BJ (cell line): Measurements from ENCODE around the gene SLCO3A1. TPM values are rescaled to one million over a fixed set of nuclear protein-coding genes. Genes with fewer than 3 reads are reported as not detected.
A peak's percentile ranks its signal among the peaks of the same experiment; 100 is the strongest.

Source experiments
- CTCF ChIA-PET: fragments of 350-600 bp; formaldehyde crosslinking; extraction: SDS; loops from one replicate; lab custom pipeline; 2021; ENCODE audit warnings: antibody characterized with exemption, inconsistent platforms; lab: Yijun Ruan, JAX
- POLR2A ChIA-PET: fragments of 300-600 bp; sonication (Branson Sonifier 250); formaldehyde crosslinking; extraction: SDS; loops from one replicate; lab custom pipeline; 2021; ENCODE audit warnings: antibody characterized with exemption; lab: Charles Lee
- DNase-seq: peaks from one replicate; pipeline ENCODE4 v3.0.0-alpha.2; 2011; ENCODE audit warnings: low read depth
- H3K27me3 ChIP-seq: 2 replicates; pipeline ENCODE4 v1.6.0; 2011; ENCODE audit warnings: low read length; ENCODE audit not compliant: control insufficient read depth, insufficient read depth
- H3K36me3 ChIP-seq: 2 replicates; pipeline ENCODE4 v1.5.1; 2011; ENCODE audit warnings: low read length; ENCODE audit not compliant: control insufficient read depth, insufficient read depth
- H3K4me3 ChIP-seq: 2 replicates; pipeline ENCODE4 v1.5.1; 2011; ENCODE audit warnings: low read depth, mild to moderate bottlenecking, control low read depth, low read length
- CTCF ChIP-seq: IDR thresholded peaks from 2 replicates; pipeline ENCODE4 v1.5.1; 2011; ENCODE audit warnings: low read depth, mild to moderate bottlenecking, control low read depth, inconsistent platforms, low read length, moderate library complexity; ENCODE audit not compliant: insufficient read depth
- polyA plus RNA-seq: library from polyadenylated mRNA; depleted of rRNA; stranded (reverse); fragments of >200 nt; gene quantifications from 2 replicates; pipeline ENCODE4 v1.2.3, GENCODE V29; 2011

The SLCO3A1 gene
- polyA plus RNA-seq, 1 experiment = 7.8 TPM

DNA sequence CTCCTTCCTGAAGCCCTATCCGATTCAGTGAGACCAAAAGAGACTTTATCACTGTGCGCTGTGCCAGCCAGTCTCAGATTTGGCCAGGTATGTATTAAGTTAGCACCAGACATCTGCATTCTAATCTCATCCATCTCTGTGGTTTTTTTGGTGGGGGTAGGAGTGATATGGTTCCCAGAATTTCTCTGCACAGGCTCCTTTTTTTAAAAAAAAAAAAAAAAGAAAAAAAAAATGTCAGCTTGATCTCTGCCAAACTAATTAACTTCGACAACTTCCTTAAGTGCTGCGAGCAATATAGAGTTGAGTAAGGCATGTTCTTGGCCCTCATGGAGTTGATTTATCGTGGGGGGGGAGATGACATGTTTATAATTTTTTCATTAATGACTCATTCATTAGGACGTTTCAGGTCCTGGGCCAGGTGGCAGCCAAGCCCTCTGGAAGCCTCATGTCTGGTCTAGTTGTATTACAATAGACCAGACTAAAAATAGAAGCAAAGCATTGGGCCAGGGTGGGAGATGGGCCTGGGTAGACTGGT lies 12.9 kb downstream of the SLCO3A1 start:
- no peak for TF ChIP-seq CTCF
- ChIA-PET CTCF (interaction anchor here (1.4 to 2.8 kb wide), 3 partner anchors 9 to 216 kb away, joined by 4 to 12 read pairs (median 6); no protein-coding TSS in a partner anchor), POLR2A (no interaction called here)
- no peak overlapping the region for H3K4me3 ChIP-seq
- H3K27me3 ChIP-seq = no peaks in the 10 kb centered on the region
- no peaks in the 10 kb centered on the region for H3K36me3 ChIP-seq
- no peak for DNase-seq

- no peak for TF ChIP-seq CTCF
- no peaks in the 10 kb centered on the region for H3K36me3 ChIP-seq
- ChIA-PET CTCF (interaction anchor here (0.8 to 2.8 kb wide), 8 partner anchors 9 to 216 kb away, joined by 4 to 12 read pairs (median 4); partner anchors contain the start of gene SLCO3A1), POLR2A (no interaction called here)
- no peak overlapping the region for H3K4me3 ChIP-seq
- DNase-seq = no peak
- no peaks in the 10 kb centered on the region for H3K27me3 ChIP-seq
Measured at GRCh38 chr15:91866971-91867372, 13.5 kb downstream of the SLCO3A1 start.

DNA sequence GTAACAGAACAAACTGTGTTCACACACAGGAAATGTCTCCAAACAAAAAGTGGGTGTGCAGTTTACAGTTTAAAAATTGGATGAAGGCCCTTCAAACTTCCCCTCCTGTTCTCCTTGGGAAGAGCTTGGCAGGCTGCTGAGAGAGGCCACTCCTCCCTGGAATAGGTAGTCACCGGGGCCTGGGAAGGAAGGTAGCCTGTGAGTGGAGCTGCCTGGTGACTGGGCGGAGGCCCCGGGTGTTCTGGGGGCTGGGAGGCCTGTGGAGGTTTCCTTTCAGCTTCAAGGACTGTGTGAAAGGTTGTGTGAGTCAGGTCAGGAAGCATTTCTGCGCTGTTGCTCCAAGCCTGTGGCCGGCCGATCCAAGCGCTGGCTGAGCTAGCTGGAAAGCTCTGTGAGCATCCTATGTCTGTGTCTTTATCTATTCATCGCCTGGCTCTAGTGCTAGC lies 14.1 kb downstream of the SLCO3A1 start:
- no peak overlapping the region for H3K4me3 ChIP-seq
- ChIA-PET CTCF (interaction anchor here (0.8 to 2.8 kb wide), 8 partner anchors 8 to 215 kb away, joined by 4 to 12 read pairs (median 4); partner anchors contain the start of gene SLCO3A1), POLR2A (interaction anchor here (0.6 kb wide), 1 partner anchor 36 kb away, joined by 3 read pairs; no protein-coding TSS in a partner anchor)
- DNase-seq = peak; percentile 58
- no peaks in the 10 kb centered on the region for H3K36me3 ChIP-seq
- H3K27me3 ChIP-seq = no peaks in the 10 kb centered on the region
- TF ChIP-seq CTCF = no peak

- no peak for TF ChIP-seq CTCF
- ChIA-PET POLR2A (no interaction called here), CTCF (interaction anchor here (0.8 kb wide), 1 partner anchor 18 kb away, joined by 3 read pairs; no protein-coding TSS in a partner anchor)
- no peaks in the 10 kb centered on the region for H3K36me3 ChIP-seq
- H3K4me3 ChIP-seq = no peak overlapping the region
- no peak for DNase-seq
- no peaks in the 10 kb centered on the region for H3K27me3 ChIP-seq
Measured at GRCh38 chr15:91870876-91871537, 17.5 kb downstream of the SLCO3A1 start.

DNA sequence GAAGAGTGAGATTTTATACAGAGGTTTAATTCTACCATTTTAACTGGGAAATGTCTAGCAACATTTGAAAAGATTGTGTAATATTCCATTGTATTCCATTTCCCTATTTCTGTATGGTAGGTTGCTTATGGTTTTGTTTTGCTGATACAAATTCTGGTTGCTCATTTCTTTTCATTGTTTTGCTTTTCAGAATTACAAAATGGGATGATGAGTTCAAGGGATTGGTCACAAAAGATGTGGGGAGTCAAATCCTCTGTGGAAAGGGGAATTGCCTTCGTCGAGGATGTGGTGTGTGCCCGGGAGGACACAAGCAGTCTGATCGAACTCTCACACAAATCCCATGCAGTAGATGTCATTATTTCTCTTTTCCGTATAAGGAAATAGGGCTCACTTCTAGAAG lies 18.3 kb downstream of the SLCO3A1 start:
- Histone ChIP-seq H3K36me3 (no peaks in the 10 kb centered on the region), H3K4me3 (no peak overlapping the region), H3K27me3 (no peaks in the 10 kb centered on the region)
- no peak for TF ChIP-seq CTCF
- ChIA-PET POLR2A (no interaction called here), CTCF (no interaction called here)
- no peak for DNase-seq
